OCI-LY7 (cell line): ENCODE data around the gene VIPR1.

Experiments
- EZH2phosphoT487 ChIP-seq: fragments of 200-600 bp; sonication (generic); IDR thresholded peaks from 2 replicates; pipeline ENCODE4 v1.6.1; 2018; ENCODE audit warnings: low read depth, borderline replicate concordance, mild to moderate bottlenecking, mixed run types, antibody characterized with exemption, low read length, moderate library complexity, mixed read lengths
- TF ChIP-seq, protein P1 (sequence below): fragments of 200-600 bp; sonication (generic); conservative IDR thresholded peaks from 2 replicates; pipeline ENCODE4 v1.5.1; 2014; ENCODE audit warnings: mild to moderate bottlenecking, antibody characterized with exemption, low read length, moderate library complexity, mixed read lengths

GRCh38 chr3:42511736-42512135, 9.3 kb downstream of the VIPR1 start:
- TF ChIP-seq, protein P1, sequence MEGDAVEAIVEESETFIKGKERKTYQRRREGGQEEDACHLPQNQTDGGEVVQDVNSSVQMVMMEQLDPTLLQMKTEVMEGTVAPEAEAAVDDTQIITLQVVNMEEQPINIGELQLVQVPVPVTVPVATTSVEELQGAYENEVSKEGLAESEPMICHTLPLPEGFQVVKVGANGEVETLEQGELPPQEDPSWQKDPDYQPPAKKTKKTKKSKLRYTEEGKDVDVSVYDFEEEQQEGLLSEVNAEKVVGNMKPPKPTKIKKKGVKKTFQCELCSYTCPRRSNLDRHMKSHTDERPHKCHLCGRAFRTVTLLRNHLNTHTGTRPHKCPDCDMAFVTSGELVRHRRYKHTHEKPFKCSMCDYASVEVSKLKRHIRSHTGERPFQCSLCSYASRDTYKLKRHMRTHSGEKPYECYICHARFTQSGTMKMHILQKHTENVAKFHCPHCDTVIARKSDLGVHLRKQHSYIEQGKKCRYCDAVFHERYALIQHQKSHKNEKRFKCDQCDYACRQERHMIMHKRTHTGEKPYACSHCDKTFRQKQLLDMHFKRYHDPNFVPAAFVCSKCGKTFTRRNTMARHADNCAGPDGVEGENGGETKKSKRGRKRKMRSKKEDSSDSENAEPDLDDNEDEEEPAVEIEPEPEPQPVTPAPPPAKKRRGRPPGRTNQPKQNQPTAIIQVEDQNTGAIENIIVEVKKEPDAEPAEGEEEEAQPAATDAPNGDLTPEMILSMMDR = no peak
- no peak for TF ChIP-seq EZH2phosphoT487
